GM12874 (cell line): ENCODE measurements around the gene ZNF524.

Experiments
- CTCF ChIP-seq: IDR thresholded peaks from 2 replicates; pipeline ENCODE4 v1.5.1; 2011; ENCODE audit warnings: low read depth, mild to moderate bottlenecking, control low read depth, low read length, moderate library complexity; ENCODE audit not compliant: insufficient read depth

Gene ZNF524

GRCh38 chr19:55621673-55622231, 21.7 kb downstream of the ZNF524 start:
- TF ChIP-seq CTCF: no peak

GRCh38 chr19:55622242-55622969, 22.3 kb downstream of the ZNF524 start:
- no peak for TF ChIP-seq CTCF

GRCh38 chr19:55623130-55623529, 23.0 kb downstream of the ZNF524 start:
- no peak for TF ChIP-seq CTCF

- no peak for TF ChIP-seq CTCF
These were observed 23.5 kb downstream of the ZNF524 start for GRCh38 chr19:55623561-55623960.

GRCh38 chr19:55624109-55625003, 24.3 kb downstream of the ZNF524 start, which contains the start of gene ZNF784:
Gene ZNF784, minus strand, starts transcription at chr19:55624566. Its CDS starts 5 bp downstream, at chr19:55624561.
- no peak for TF ChIP-seq CTCF

GRCh38 chr19:55625004-55625326, 24.9 kb downstream of the ZNF524 start:
- TF ChIP-seq CTCF: no peak

- TF ChIP-seq CTCF: no peak
These were observed 26.3 kb downstream of the ZNF524 start for GRCh38 chr19:55626350-55626749.
